ENCODE results near the gene STAM2.
"Not testable (repeated sequence)": the region's sequence is repeated elsewhere in the genome, so short reads cannot be mapped to it uniquely, and the experiment has no call there.

Gene STAM2

DNA sequence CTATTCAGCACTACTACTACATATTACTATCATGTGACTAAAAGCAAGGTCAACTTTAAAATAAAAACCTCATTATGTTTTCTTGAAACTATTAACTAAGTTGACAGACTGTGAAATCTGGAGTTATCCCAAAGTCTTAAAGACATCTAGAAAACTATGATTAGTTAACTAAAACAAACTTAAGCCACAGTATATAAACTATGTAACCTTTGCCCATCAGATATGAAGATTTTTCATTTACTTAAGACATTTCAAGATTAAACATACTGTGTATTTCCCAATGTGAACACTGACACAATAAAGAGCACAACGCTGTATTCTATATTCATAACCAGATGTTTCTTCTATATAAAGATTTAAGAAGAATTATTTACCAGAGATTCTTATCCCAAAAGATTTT lies 43.3 kb downstream of the STAM2 start:
- in situ Hi-C loops (cut with HindIII; ENCODE audit: low sequenced_read_pairs): no loop called here
- DNase-seq (ENCODE audit: low read depth): no peak
- TF ChIP-seq, protein P1, sequence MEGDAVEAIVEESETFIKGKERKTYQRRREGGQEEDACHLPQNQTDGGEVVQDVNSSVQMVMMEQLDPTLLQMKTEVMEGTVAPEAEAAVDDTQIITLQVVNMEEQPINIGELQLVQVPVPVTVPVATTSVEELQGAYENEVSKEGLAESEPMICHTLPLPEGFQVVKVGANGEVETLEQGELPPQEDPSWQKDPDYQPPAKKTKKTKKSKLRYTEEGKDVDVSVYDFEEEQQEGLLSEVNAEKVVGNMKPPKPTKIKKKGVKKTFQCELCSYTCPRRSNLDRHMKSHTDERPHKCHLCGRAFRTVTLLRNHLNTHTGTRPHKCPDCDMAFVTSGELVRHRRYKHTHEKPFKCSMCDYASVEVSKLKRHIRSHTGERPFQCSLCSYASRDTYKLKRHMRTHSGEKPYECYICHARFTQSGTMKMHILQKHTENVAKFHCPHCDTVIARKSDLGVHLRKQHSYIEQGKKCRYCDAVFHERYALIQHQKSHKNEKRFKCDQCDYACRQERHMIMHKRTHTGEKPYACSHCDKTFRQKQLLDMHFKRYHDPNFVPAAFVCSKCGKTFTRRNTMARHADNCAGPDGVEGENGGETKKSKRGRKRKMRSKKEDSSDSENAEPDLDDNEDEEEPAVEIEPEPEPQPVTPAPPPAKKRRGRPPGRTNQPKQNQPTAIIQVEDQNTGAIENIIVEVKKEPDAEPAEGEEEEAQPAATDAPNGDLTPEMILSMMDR (IDR thresholded peaks at IDR 0.05; ENCODE audit: low read depth, low read length, missing control alignments): no peak
- H3K4me3 ChIP-seq (ENCODE audit: low read depth, low read length): no peak overlapping the region

DNA sequence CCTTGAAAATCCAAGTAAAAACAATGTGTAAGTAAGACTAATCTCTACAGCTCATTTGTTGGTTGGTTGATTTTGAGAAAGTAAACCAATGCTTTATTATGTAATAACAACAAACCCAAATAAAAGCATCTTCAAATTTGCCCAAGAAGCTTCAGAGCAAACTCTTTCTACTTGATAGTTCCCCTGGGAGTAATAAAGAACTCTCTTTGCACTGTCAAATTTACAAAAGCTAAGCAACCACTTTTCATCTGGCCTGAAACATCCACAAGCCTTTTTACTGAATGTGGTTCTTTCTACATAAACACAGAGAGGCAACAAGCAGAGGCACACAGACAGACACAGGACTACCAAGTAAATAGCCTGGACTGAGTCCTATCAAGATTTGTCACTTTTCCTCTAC lies 47.9 kb downstream of the STAM2 start:
- TF ChIP-seq, protein P1 (IDR thresholded peaks at IDR 0.05; ENCODE audit: low read depth, low read length, missing control alignments): no peak
- DNase-seq (ENCODE audit: low read depth): no peak
- in situ Hi-C loops (cut with HindIII; ENCODE audit: low sequenced_read_pairs): no loop called here
- no peak overlapping the region for H3K4me3 ChIP-seq (ENCODE audit: low read depth, low read length)

- H3K4me3 ChIP-seq (ENCODE audit: low read depth, low read length): no peak overlapping the region
- DNase-seq (ENCODE audit: low read depth): no peak
- TF ChIP-seq, protein P1 (IDR thresholded peaks at IDR 0.05; ENCODE audit: low read depth, low read length, missing control alignments): no peak
- in situ Hi-C loops (cut with HindIII; ENCODE audit: low sequenced_read_pairs): no loop called here
Observed at GRCh38 chr2:152126664-152127063, 48.9 kb downstream of the STAM2 start.

- DNase-seq (ENCODE audit: low read depth): no peak
- TF ChIP-seq, protein P1 (IDR thresholded peaks at IDR 0.05; ENCODE audit: low read depth, low read length, missing control alignments): no peak
- in situ Hi-C loops (cut with HindIII; ENCODE audit: low sequenced_read_pairs): no loop called here
- H3K4me3 ChIP-seq (ENCODE audit: low read depth, low read length): no peak overlapping the region
Observed at GRCh38 chr2:152122161-152122560, 53.4 kb downstream of the STAM2 start.

DNA sequence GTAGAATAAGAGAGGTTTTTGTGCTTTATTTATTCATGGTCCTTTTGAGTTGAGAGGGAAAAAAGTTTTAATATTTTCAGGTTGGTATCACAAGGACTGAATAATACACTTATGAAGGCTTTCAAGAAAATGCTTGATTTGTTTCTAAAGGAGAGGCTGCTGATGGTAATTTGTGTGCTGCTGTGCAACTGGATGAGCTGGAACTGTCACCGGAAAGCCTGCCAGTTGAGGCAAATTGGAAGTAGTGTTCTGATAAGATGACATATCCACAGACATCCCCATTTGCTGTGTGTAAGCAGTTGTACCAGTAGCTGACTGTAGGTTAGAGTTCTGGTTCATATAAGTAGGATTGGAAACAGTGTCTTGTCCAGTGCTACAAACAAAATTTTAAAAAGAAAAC lies 55.1 kb downstream of the STAM2 start:
- in situ Hi-C loops (cut with HindIII; ENCODE audit: low sequenced_read_pairs): no loop called here
- no peak for DNase-seq (ENCODE audit: low read depth)
- H3K4me3 ChIP-seq (ENCODE audit: low read depth, low read length): no peak overlapping the region
- TF ChIP-seq, protein P1 (IDR thresholded peaks at IDR 0.05; ENCODE audit: low read depth, low read length, missing control alignments): no peak

GRCh38 chr2:152115952-152116351 lies 59.6 kb downstream of the STAM2 start:
- H3K4me3 ChIP-seq (ENCODE audit: low read depth, low read length): no peak overlapping the region
- in situ Hi-C loops (cut with HindIII; ENCODE audit: low sequenced_read_pairs): no loop called here
- TF ChIP-seq, protein P1 (IDR thresholded peaks at IDR 0.05; ENCODE audit: low read depth, low read length, missing control alignments): peak; percentile 18
- no peak for DNase-seq (ENCODE audit: low read depth)

DNA sequence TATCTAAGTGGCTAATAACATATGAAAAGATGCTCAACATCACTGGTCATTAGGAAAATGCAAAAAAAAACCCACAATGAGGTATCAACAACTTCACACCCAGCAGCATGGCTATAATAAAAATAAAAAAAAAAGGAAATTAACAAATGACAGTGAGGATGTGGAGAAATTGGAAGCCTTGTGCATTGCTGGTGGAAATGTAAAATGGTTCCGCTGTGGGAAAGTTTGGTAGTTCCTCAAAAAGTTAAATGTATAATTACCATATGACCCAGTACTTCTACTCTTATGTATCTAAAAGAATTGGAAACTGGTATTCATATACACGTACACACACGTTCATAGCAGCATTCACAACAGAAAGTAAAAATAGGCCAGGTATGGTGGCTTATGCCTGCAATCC lies 61.2 kb downstream of the STAM2 start:
- no peak overlapping the region for H3K4me3 ChIP-seq (ENCODE audit: low read depth, low read length)
- in situ Hi-C loops (cut with HindIII; ENCODE audit: low sequenced_read_pairs): no loop called here
- DNase-seq (ENCODE audit: low read depth): no peak
- TF ChIP-seq, protein P1 (IDR thresholded peaks at IDR 0.05; ENCODE audit: low read depth, low read length, missing control alignments): no peak

- in situ Hi-C loops (cut with HindIII; ENCODE audit: low sequenced_read_pairs): not testable (repeated sequence)
Observed at GRCh38 chr2:152107140-152107539, 68.4 kb downstream of the STAM2 start.

More at GRCh38 chr2:152107140-152107539, 68.4 kb downstream of the STAM2 start:
- H3K4me3 ChIP-seq (ENCODE audit: low read depth, low read length); DNase-seq (ENCODE audit: low read depth): not testable (repeated sequence)

Data from astrocyte of the cerebellum (primary cell).